ENCODE measurements around the gene SLC2A13.
A peak's percentile ranks its signal among the peaks of the same experiment; 100 is the strongest.

The SLC2A13 gene

DNA sequence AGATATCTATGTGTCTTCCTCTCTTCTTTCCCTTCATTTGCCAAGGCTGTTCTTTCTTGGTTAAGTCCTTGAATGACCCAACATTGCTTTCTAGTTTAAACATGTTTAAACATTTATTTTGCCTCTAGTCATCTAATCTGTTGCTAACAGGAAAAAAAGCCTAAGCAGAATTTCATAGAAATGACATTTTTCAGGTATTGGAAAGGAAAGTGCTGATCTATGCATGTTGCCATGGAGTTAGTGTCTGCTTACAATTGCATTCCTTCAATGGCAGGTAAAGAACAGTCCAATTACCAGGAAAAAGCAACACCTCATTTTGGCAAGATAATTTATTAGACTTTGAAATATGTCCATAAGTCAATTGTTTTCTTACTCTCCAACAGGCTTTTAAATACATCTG, 21.5 kb upstream of the SLC2A13 start:
- Histone ChIP-seq H3K4me1 (ENCODE audit: insufficient read depth, low read length) (no peaks in the 10 kb centered on the region), H3K9me3 (ENCODE audit: insufficient read depth, low read depth, low read length) (peaks cover 5% of the 10 kb centered on the region; the same call in 1 of the 2 replicates), H3K27me3 (ENCODE audit: insufficient read depth, low read length) (no peaks in the 10 kb centered on the region), H3K9ac (ENCODE audit: low read depth, low read length) (no peak overlapping the region), H3K36me3 (ENCODE audit: insufficient read depth, low read depth, low read length) (no peaks in the 10 kb centered on the region), H3K4me3 (ENCODE audit: low read length) (no peak overlapping the region), H3K27ac (ENCODE audit: low read length) (no peak overlapping the region)

DNA sequence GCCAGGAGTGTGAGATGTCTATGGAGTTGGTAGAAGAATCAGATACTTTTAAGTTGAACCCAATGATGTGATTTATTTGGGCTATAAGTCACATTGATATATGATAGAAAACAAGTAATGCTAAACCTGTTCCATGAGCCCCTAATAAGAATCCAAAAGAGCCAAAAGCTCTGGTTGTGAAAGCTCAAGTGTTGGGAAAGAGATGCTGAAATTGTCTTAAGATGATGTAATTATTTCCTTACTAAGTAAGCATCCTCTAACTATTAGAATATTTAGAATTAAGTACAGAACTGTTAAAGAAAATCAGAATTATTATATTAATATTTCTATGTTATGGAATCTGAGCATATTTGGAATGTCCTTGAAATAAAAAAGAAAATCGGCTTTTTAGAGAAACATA, 17.6 kb upstream of the SLC2A13 start:
- no peaks in the 10 kb centered on the region for H3K9me3 ChIP-seq (ENCODE audit: insufficient read depth, low read depth, low read length)
- no peaks in the 10 kb centered on the region for H3K36me3 ChIP-seq (ENCODE audit: insufficient read depth, low read depth, low read length)
- H3K4me3 ChIP-seq (ENCODE audit: low read length), result no peak overlapping the region
- no peaks in the 10 kb centered on the region for H3K27me3 ChIP-seq (ENCODE audit: insufficient read depth, low read length)
- no peak overlapping the region for H3K9ac ChIP-seq (ENCODE audit: low read depth, low read length)
- no peaks in the 10 kb centered on the region for H3K4me1 ChIP-seq (ENCODE audit: insufficient read depth, low read length)
- no peak overlapping the region for H3K27ac ChIP-seq (ENCODE audit: low read length)

DNA sequence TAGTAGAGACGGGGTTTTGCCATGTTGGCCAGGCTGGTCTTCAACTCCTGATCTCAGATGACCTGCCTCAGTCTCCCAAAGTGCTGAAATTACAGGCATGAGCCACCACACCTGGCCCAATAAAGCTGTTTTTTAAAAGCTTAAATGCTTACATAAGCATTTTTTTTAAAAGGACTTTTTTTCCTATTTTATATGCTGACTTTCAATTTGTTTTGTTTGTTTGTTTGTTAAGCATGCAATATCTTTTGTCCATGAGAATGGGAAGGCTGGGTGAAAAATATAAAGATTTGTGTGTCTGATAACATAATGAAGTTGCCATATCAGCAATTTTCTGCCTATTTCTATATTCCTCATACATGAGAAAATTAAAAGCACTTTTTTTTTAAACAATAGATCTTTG, 17.0 kb upstream of the SLC2A13 start:
- Histone ChIP-seq H3K9me3 (ENCODE audit: insufficient read depth, low read depth, low read length) (no peaks in the 10 kb centered on the region), H3K4me1 (ENCODE audit: insufficient read depth, low read length) (no peaks in the 10 kb centered on the region), H3K9ac (ENCODE audit: low read depth, low read length) (no peak overlapping the region), H3K4me3 (ENCODE audit: low read length) (no peak overlapping the region), H3K27me3 (ENCODE audit: insufficient read depth, low read length) (no peaks in the 10 kb centered on the region), H3K27ac (ENCODE audit: low read length) (no peak overlapping the region), H3K36me3 (ENCODE audit: insufficient read depth, low read depth, low read length) (no peaks in the 10 kb centered on the region)

DNA sequence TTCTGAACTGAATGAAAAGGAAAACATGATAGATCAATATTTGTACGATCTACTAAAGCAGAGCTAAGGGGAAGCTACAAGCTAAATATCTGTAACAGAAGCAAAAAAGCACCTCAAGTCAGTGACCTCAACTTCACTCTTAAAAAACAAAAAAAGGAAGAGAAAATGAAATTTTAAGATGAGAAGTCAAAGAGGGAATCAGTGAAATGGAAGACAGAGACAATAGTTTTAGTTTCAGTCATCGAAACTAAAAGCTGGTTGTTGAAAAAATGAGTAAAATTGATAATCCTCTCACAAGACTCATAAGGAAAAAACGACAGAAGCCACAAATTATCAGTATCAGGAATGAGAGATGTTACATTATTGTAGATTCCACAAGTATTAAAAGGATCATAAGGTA, 11.9 kb upstream of the SLC2A13 start:
- no peak overlapping the region for H3K27ac ChIP-seq (ENCODE audit: low read length)
- H3K4me3 ChIP-seq (ENCODE audit: low read length), result no peak overlapping the region
- H3K4me1 ChIP-seq (ENCODE audit: insufficient read depth, low read length), result no peaks in the 10 kb centered on the region

DNA sequence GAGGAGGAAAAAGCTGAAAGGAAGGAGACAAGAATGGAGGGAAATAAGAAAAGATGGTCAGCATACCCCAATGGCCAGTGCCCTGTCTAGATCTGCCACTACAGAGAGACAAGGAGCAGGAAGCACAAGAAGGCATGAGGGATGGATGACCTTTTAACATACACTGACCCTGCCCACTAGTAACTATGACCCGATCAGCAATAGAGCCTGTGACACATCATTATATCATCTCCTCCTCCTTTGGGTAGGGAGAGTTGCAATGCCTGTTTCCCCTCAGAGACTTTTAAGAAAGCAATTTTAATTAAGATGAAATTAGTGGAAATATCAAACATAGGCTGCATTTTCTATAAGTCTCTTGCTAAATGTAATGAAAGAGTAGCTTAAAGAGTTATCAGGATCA, 4.7 kb upstream of the SLC2A13 start:
- H3K9ac ChIP-seq (ENCODE audit: low read depth, low read length), result no peak overlapping the region
- no peak overlapping the region for H3K4me3 ChIP-seq (ENCODE audit: low read length)
- no peaks in the 10 kb centered on the region for H3K4me1 ChIP-seq (ENCODE audit: insufficient read depth, low read length)
- no peaks in the 10 kb centered on the region for H3K36me3 ChIP-seq (ENCODE audit: insufficient read depth, low read depth, low read length)
- H3K27ac ChIP-seq (ENCODE audit: low read length), result no peak overlapping the region
- H3K9me3 ChIP-seq (ENCODE audit: insufficient read depth, low read depth, low read length), result no peaks in the 10 kb centered on the region
- peaks cover 10% of the 10 kb centered on the region; the same call in 1 of the 2 replicates for H3K27me3 ChIP-seq (ENCODE audit: insufficient read depth, low read length)

More for the DNA sequence above, 11.9 kb upstream of the SLC2A13 start:
- H3K27me3 ChIP-seq (ENCODE audit: insufficient read depth, low read length), result no peaks in the 10 kb centered on the region
- H3K9me3 ChIP-seq (ENCODE audit: insufficient read depth, low read depth, low read length), result no peaks in the 10 kb centered on the region
- no peaks in the 10 kb centered on the region for H3K36me3 ChIP-seq (ENCODE audit: insufficient read depth, low read depth, low read length)
- no peak overlapping the region for H3K9ac ChIP-seq (ENCODE audit: low read depth, low read length)

DNA sequence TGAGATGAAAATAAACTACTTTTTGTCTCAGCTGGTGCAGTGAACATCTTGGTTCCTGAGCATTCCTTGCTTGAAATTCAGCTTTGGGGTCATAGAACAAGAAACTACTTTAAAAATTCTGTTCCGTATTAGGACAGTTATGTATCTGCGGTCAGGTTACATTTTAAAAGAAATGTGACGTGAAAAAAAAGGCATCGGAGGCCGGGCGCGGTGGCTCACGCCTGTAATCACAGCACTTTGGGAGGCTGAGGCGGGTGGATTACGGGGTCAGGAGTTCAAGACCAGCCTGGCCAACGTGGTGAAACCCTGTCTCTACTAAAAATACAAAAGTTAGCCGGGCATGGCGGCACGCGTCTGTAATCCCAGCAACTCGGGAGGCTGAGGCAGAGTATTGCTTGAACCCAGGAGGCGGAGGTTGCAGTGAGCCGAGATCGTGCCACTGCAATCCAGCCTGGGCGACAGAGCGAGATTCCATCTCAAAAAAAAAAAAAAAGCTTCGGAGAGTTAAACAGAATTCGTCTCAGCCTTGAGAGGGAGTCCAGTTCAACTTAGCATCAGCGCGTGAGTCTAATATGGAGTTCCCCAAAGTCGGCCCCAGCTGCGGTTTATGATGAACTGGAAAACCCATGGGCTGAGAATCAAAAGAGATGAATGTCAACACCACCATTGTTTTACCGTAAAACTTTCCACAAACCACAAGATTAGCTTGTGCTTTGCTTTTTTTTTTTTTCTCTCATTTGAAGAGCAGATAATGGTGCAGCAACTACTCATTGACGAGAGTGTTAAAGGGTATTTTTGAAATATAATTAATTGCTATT, 2.1 kb upstream of the SLC2A13 start:
- Histone ChIP-seq H3K27ac (ENCODE audit: low read length) (no peak overlapping the region), H3K9me3 (ENCODE audit: insufficient read depth, low read depth, low read length) (no peaks in the 10 kb centered on the region), H3K27me3 (ENCODE audit: insufficient read depth, low read length) (peaks cover 20% of the 10 kb centered on the region), H3K4me3 (ENCODE audit: low read length) (no peak overlapping the region), H3K9ac (ENCODE audit: low read depth, low read length) (no peak overlapping the region), H3K36me3 (ENCODE audit: insufficient read depth, low read depth, low read length) (no peaks in the 10 kb centered on the region), H3K4me1 (ENCODE audit: insufficient read depth, low read length) (peaks cover 8% of the 10 kb centered on the region; the same call in 1 of the 2 replicates)

DNA sequence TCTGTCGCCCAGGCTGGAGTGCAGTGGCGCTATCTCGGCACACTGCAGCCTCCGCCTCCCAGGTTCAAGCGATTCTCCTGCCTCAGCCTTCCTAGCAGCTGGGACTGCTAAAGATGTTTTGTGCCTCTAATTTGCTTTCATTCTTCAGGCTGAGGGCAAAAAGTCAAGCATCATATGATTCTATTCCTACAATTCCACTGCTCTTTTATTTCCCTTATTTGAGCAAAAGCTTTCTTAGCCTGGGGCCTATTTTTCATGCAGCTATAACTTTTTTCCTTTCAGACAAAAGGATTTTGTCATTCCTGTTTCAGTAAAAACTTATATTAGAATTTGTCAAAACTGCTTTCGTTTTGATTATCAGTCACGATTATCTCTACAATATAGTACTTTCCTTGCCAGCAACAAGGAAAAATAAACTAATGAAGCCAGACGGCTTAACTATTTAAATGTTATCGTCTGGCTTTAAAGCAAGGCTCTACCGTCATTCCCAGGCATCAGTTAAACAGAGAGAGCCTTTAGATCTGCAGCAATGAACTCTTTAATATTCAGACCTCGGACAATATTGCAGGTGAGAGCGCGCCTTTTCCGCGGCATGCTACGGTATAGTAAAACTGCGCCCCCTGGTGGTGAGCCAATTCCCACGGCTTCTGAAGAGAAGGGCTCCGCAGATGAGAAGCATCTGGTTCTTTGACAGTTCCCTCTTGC, 1.4 kb upstream of the SLC2A13 start:
- no peak overlapping the region for H3K4me3 ChIP-seq (ENCODE audit: low read length)
- peaks cover 8% of the 10 kb centered on the region; the same call in 1 of the 2 replicates for H3K4me1 ChIP-seq (ENCODE audit: insufficient read depth, low read length)
- no peak overlapping the region for H3K9ac ChIP-seq (ENCODE audit: low read depth, low read length)
- no peaks in the 10 kb centered on the region for H3K36me3 ChIP-seq (ENCODE audit: insufficient read depth, low read depth, low read length)
- H3K27me3 ChIP-seq (ENCODE audit: insufficient read depth, low read length), result peaks cover 20% of the 10 kb centered on the region
- H3K27ac ChIP-seq (ENCODE audit: low read length), result no peak overlapping the region
- no peaks in the 10 kb centered on the region for H3K9me3 ChIP-seq (ENCODE audit: insufficient read depth, low read depth, low read length)

DNA sequence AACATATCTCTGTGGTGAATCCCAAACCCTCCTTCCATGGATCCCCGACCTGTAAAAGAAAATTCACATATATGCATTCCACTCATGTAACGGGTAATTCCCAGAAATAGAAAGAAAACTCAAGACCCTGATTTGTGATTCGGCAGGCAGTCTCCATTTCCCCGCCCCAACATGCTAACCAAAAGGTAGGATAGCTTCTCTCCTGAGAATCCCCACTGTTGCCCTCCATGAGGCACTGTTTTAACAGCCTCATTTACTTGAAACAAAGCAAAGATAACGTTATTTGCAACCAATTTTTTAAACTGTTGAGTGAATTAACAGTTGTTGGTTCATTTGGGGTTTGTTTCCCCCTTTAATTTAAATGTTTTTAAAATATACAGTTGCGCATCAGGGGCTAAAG, 774 bp upstream of the SLC2A13 start:
- peaks cover 20% of the 10 kb centered on the region for H3K27me3 ChIP-seq (ENCODE audit: insufficient read depth, low read length)
- H3K4me1 ChIP-seq (ENCODE audit: insufficient read depth, low read length), result peaks cover 8% of the 10 kb centered on the region; the same call in 1 of the 2 replicates
- no peak overlapping the region for H3K27ac ChIP-seq (ENCODE audit: low read length)
- H3K9me3 ChIP-seq (ENCODE audit: insufficient read depth, low read depth, low read length), result no peaks in the 10 kb centered on the region
- no peak overlapping the region for H3K9ac ChIP-seq (ENCODE audit: low read depth, low read length)
- H3K36me3 ChIP-seq (ENCODE audit: insufficient read depth, low read depth, low read length), result no peaks in the 10 kb centered on the region
- peak overlapping the region; percentile 75; the same call in 1 of the 2 replicates for H3K4me3 ChIP-seq (ENCODE audit: low read length)

DNA sequence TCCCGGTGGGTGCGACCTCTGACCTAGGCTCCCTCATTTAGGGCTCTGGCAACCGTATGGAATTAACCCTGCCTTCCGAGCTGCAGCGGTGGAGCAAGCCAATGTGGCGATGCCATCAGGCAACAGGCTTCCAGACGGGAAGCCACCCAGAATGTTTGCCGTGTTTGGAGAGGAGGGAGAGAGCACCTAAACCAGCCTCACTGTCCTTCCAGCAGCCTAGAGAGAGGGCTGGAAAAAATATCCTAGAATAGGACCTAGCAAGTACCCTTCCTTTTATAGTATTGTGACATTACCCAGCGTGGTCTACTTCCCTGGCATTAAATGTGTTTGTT, 287 bp upstream of the SLC2A13 start:
- H3K9ac ChIP-seq (ENCODE audit: low read depth, low read length), result peak overlapping the region; percentile 55; the same call in 1 of the 2 replicates
- no peaks in the 10 kb centered on the region for H3K9me3 ChIP-seq (ENCODE audit: insufficient read depth, low read depth, low read length)
- H3K4me3 ChIP-seq (ENCODE audit: low read length), result peak overlapping the region; percentile 75
- H3K27ac ChIP-seq (ENCODE audit: low read length), result no peak overlapping the region
- peaks cover 8% of the 10 kb centered on the region; the same call in 1 of the 2 replicates for H3K4me1 ChIP-seq (ENCODE audit: insufficient read depth, low read length)
- no peaks in the 10 kb centered on the region for H3K36me3 ChIP-seq (ENCODE audit: insufficient read depth, low read depth, low read length)
- H3K27me3 ChIP-seq (ENCODE audit: insufficient read depth, low read length), result peaks cover 20% of the 10 kb centered on the region

DNA sequence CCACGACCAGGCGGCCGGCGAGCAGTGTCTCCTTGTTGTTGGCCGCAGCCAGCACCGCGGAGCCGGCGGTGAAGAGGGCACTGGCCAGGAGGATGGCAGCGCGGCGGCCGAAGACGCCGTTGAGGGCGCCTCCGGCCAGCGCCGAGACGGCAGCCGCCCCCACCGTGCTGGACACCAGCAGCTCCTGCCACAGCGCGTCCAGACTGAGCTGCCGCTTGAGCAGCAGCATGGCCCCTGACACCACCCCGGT, 691 bp downstream of the SLC2A13 start:
- Histone ChIP-seq H3K4me1 (ENCODE audit: insufficient read depth, low read length) (peaks cover 8% of the 10 kb centered on the region; the same call in 1 of the 2 replicates), H3K9me3 (ENCODE audit: insufficient read depth, low read depth, low read length) (no peaks in the 10 kb centered on the region), H3K9ac (ENCODE audit: low read depth, low read length) (peak overlapping the region; percentile 57; the same call in 1 of the 2 replicates), H3K27ac (ENCODE audit: low read length) (no peak overlapping the region), H3K27me3 (ENCODE audit: insufficient read depth, low read length) (peaks cover 20% of the 10 kb centered on the region), H3K36me3 (ENCODE audit: insufficient read depth, low read depth, low read length) (no peaks in the 10 kb centered on the region), H3K4me3 (ENCODE audit: low read length) (peak overlapping the region; percentile 75)

DNA sequence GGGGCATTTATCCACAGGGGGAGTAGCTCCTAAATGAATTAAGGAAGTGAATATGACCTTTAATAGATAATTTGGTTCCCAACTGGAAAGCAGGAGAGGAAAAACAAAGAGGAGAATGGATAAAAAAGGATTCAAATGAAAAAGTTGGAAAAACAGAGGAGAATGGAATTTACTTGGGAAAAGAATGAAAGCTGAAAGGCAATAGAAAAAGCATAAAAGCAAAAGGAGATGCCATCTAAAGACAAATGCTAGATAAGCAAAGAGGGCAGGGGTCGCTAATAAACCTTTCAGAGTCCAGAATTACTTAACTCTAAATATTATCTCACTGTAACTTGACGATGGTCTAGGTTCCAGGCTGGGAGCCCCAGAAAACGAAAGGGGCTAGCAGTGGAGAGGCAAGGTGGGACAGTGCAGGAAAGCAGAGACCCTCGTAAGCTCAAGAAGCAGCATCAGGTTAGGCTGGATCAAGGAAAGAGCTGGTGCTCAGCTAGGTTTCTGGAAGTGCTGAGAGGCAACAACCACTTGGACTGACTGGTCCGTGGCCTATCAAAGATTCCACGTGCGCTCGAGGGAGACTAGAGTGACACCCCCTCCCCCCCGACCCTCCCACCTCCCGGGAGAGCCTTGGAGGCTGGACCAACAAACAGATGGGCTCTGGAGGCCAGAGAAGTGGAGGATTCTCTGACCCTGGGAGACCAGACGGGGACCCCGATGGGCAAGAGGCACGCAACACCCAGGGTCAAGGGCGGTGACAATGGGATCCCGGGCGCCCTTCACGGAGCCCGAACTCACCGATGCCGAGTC, 1.2 kb downstream of the SLC2A13 start:
- no peak overlapping the region for H3K27ac ChIP-seq (ENCODE audit: low read length)
- peaks cover 20% of the 10 kb centered on the region for H3K27me3 ChIP-seq (ENCODE audit: insufficient read depth, low read length)
- no peaks in the 10 kb centered on the region for H3K36me3 ChIP-seq (ENCODE audit: insufficient read depth, low read depth, low read length)
- H3K4me1 ChIP-seq (ENCODE audit: insufficient read depth, low read length), result peaks cover 8% of the 10 kb centered on the region; the same call in 1 of the 2 replicates
- peak overlapping the region; percentile 57; the same call in 1 of the 2 replicates for H3K9ac ChIP-seq (ENCODE audit: low read depth, low read length)
- H3K9me3 ChIP-seq (ENCODE audit: insufficient read depth, low read depth, low read length), result no peaks in the 10 kb centered on the region
- peak overlapping the region; percentile 75 for H3K4me3 ChIP-seq (ENCODE audit: low read length)

All from iPS-20b (cell line).